ENCODE data around the gene MAT1A.

- TF ChIP-seq CTCF (IDR thresholded peaks at IDR 0.05) (no peak), RELA (CRISPR knock-in tag; IDR thresholded peaks at IDR 0.05; ENCODE audit: borderline replicate concordance) (no peak), ATF3 (CRISPR knock-in tag; conservative IDR thresholded peaks at IDR 0.05) (no peak), NR1H2 (CRISPR knock-in tag; IDR thresholded peaks at IDR 0.05) (no peak), ZBTB21 (CRISPR knock-in tag; IDR thresholded peaks at IDR 0.05; ENCODE audit: borderline replicate concordance) (no peak), SMAD4 (CRISPR knock-in tag; IDR thresholded peaks at IDR 0.05) (no peak), SP1 (CRISPR knock-in tag; conservative IDR thresholded peaks at IDR 0.05) (no peak), FOXJ3 (CRISPR knock-in tag; IDR thresholded peaks at IDR 0.05; ENCODE audit: borderline replicate concordance) (no peak), MAX (CRISPR knock-in tag; IDR thresholded peaks at IDR 0.05) (peak; percentile 51; the same call in 1 of the 2 replicates), ZNF232 (CRISPR knock-in tag; IDR thresholded peaks at IDR 0.05) (no peak)
These were observed at the start of gene MAT1A for GRCh38 chr10:80289451-80290287.

All from WTC11 (cell line).